ENCODE data around the gene COL18A1.
"Not testable (repeated sequence)": the region's sequence is repeated elsewhere in the genome, so short reads cannot be mapped to it uniquely, and the experiment has no call there.

The COL18A1 gene

DNA sequence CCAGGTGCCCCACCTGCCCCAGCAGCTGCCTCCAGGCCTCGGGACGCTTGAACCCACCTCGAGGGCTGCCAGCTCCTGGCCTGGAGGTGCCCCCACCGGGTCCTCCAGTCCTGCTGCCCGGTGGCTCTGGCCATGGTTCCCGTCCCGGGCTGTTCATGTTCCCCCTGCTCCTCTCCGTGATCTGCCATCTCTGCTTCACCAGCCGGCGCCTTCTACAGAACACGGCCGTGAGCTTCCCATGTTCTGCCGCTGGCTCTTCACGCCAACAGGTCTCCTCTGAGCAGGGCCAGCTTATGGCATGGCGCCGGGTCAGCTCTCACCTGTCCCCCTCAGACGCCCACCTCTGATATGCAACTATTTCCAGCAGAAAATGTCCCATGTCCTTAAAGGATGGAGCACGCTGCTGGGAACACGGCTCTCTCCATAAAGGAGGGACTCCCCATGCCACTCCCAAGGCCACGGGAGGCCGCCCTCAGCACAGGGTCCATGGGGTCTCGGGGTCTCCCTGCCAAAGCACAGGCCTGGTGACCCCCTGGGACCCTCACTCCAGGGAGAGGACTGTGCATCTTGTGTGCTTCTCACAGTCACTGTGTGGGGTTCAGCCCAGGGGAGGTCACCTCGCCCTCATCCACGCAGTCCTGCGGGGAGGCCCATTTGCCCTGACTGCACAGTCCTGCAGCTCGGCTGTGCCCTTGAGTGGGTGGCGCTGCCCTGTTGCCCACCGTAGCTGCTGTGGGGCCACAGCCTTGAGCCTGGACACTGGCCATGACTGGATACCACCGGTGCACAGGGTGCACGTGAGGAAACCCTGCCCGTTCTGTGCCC, 36.7 kb downstream of the COL18A1 start:
- no peak for DNase-seq (ENCODE audit: low read depth)

DNA sequence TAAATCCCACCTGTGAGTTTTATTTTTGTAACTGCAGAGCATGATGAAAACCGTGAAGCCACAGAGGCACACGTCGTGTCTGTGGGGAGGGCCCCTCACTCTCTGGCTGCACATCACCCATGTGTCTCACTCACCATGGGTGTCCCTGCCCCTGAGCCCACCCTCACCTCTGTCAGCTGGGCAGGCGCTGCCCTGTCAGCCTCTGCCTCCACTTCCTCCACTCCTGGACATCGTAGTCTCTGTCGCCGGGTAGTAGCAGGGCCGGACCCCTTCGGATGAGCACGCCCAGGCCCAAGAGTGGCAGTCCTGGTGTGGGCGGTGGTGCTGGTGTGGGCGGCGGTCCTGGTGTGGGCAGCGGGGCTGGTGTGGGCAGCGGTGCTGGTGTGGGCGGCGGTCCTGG, 37.3 kb downstream of the COL18A1 start:
- no peak for DNase-seq (ENCODE audit: low read depth)

DNA sequence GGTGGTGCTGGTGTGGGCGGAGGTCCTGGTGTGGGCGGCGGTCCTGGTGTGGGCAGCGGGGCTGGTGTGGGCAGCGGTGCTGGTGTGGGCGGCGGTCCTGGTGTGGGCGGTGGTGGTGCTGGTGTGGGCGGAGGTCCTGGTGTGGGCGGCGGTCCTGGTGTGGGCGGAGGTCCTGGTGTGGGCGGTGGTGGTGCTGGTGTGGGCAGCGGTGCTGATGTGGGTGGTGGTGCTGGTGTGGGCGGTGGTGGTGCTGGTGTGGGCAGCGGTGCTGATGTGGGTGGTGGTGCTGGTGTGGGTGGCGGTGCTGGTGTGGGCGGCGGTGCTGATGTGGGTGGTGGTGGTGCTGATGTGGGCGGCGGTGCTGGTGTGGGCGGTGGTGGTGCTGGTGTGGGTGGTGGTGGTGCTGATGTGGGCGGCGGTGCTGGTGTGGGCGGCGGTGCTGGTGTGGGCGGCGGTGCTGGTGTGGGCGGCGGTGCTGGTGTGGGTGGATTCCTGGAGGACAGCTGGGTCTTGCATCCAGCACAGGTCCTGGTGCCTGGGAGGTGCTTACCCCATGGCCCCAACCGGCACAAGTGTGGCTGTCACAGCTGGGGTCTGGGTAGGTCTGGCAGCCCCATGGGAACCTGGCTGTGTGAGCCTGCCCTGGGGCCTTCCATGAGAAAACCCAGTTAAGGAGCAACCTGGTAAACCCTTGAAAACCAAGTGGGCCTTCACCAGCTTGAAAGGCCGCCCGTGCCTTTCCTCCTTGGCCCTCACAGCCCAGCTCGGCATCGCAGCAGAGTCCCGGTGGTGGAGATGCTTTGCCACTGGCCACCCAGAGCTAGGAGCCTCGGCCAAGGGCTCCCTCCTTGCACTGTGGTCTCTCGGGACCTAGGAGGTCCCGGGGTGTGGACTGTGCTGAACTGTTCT, 38.0 kb downstream of the COL18A1 start:
- not testable (repeated sequence) for DNase-seq (ENCODE audit: low read depth)

DNA sequence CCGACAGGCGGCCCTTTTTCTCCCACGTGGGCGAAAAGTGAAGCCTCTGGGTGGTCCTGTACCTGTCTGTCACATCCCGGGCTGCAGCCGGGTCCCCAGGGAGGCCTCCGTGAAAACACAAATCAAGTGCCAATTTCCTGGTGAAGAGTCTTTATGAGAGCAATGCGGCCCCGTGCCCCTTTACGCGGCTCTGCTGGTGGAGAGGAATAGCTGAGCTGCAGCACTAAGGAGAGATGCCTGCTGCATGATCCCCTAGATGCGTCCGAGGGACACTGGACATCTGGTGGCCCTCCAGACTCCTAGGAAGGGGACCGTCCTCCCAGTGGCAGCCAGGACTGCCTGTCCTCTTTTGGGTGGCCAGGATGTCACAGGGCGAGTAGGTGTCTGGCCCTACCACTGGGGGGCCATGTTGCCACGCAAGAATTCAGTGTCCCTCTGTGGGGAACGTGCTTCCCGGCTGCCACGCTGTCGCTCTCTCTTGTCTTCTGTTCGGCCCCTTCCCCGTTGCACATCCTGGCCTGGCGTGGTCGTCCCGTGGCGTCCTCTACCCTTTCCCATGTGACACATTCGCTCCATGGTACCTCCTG, 38.7 kb downstream of the COL18A1 start:
- DNase-seq (ENCODE audit: low read depth): no peak

DNA sequence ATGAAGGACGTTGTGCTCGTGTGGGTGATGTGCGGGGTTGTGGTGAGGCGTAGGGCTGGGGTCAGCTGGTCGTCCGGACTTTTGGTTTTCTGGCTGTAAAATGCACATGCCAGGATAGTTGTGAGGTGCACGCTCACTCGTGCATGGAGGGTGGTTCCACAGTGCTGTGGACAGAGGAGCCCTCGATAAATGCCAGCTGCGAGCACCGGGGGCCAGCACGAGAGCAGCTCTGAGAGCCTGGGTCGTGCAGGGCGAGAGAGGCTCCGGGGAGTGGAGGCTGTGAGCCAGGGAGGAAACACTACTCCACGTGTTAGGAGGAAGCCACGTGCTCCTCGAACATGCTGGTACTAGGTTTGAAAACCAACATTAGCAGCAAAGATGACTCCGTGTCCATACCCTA, 39.4 kb downstream of the COL18A1 start:
- DNase-seq (ENCODE audit: low read depth): no peak

DNA sequence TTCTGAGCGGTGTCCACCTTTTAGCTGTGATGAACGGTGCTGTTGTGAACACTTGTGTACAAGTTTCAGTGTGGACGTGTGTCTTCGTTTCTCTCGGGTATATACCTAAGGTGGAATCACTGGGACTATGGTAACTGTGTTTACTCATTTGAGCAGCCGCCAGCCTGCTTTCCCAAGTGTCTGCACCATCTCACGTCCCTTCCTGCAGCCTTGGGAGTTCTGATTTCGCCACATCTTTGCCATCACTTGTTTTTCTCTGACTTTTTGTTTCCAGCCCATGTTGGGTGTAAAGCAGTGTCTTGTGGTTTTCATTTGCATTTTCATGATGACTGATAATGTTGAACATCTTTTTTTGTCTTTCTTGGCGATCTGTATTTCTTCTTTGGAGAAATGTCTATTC, 40.4 kb downstream of the COL18A1 start:
- no peak for DNase-seq (ENCODE audit: low read depth)

DNA sequence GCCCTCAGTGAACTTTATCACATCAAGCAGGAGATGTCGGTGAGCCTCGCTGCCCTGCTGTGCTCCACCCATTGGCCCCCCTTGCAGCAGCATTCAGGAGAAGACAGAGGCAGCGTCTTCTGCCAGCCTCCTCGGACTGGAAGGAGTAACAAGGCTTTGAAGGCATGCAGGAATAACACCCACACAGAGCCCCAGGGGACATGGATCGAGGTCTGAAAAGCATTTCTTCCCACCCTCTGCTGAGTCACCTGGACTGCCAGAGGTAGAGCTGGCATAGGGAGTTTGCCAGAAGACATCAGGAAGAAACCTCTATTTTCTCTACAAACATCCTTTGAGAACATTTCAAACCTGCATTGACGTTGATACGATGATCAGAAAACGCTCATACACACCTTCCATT, 42.9 kb downstream of the COL18A1 start:
- DNase-seq (ENCODE audit: low read depth): no peak

DNA sequence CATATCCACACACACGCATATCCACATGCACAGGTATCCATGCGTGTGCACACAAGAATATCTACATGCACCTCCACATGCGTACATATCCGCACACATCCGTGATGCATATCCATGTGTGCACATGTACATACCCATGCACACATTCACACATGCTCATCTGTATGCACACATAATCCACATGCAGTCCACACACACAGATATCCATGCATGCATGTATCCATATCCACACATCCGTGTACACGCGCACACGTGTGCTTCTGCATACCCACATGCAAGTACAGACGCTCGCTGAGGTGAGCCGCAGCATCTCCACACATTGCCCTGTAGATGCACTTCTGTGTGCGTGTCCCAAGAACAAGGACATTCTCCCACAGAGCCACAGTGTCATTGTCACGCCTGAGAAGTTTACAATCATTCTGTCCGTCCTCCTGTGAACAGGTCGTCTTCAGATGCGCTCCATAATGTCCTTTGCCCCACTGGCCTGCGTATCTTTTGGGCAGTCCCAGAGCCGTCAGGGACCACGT, 43.4 kb downstream of the COL18A1 start:
- DNase-seq (ENCODE audit: low read depth): no peak

DNA sequence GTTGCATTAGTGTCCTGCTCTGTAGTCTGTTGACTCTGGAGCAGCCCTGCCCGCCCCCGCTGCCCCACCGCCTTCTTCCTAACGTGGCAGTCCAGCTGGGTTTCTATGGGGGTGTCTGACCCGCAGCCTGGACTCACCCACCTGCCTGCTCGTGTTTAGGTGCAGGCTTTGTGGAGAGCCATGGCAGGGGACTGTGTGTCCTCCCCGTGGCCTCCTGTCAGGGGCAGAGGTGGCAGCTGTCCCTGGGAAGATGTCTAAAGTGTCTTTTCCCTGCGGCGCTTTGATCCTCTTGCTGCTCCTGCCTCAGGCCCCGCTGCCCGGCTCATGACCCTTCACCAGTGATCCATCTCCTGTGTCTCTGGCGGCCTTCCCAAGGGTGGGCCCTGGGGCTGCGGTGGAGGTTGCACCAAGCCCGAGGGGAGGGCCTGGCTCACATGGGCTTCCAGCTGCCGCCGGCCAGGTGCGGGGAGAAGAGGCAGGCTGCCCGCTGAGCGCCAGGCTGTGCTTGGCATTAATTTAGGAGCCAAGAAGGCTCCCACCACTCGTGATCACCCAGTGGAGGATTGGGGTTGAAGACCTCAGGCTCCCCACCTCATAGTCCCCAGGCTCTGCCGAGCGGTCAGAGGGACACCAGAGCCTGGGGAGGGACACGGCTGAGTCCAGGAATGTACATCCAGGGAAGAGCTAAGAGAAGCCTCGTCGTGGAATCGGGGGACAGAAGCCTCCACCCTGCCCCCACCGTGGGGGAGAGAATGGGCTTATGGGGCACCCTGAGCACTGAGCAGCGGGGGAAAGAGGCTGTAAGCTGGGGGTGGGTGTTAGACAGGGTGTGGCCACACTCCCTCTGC, 44.1 kb downstream of the COL18A1 start:
- DNase-seq (ENCODE audit: low read depth): no peak

DNA sequence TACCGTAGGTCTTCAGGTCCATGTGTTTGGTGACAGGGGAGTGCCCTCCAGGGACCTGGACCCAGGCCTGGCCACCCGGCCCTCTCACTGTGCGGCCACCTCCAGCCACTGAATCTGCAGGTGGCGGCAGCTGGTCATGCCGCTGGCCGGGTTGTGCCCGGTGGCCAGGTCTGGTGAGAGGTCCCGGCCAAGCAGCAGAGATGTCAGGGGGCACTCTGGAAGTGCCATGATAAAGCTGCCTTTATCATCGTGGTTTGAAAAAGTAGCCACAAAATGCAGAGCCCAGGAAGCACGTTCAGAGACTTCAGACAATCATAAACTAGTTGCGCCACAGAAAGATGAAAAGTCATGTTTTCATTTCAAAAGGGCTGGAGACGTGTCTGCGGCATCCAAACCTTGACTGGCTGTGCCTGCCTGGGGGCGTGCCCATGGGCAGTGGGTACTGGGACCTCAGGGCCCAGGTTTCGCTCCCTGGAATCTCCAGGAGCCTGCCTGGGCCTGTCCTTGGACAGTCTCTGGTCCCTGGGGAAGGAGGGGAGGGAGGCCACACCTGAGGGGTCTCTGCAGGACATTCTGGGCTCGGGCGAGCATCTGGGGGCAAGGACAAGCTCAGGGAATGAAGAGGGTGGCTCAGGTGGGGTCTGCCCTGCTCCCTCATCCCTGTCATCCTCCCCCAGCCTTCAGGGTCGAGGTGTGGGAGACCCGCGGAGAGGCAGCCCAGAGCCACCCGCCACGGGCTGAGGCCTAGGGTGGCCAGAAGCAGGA, 44.9 kb downstream of the COL18A1 start:
- DNase-seq (ENCODE audit: low read depth): no peak

DNA sequence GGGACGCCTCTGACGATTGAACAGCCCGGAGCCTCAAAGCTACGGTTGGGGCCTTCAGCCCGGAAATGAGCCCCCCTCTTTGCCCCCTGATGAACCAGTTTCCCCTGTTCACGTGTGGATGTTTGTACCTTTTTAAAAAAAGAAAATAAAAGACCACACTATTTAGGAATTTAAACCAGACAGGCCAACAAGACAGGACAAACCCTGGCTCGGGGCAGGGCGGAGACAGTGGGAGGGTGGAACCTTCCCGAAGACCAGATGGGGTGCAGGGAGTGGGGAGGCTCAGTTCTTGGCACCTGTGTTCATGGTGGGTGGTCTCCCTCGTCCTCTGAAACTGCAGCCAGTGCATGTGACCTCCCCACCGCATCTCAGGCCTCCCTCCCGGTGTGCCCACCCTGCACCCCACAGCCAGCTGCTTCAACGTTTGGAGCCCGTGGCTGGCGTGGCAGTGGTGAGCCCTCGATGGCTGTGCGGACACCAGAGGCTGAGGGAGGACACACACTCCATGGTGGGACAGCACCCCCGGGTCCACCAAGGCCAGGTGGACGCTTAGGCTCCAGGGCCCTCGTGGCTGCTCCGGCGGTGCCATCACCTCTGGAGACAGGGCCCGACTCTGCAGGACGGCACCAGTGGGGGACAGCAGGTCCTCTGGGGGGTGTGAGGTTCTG, 45.6 kb downstream of the COL18A1 start:
- DNase-seq (ENCODE audit: low read depth): no peak

DNA sequence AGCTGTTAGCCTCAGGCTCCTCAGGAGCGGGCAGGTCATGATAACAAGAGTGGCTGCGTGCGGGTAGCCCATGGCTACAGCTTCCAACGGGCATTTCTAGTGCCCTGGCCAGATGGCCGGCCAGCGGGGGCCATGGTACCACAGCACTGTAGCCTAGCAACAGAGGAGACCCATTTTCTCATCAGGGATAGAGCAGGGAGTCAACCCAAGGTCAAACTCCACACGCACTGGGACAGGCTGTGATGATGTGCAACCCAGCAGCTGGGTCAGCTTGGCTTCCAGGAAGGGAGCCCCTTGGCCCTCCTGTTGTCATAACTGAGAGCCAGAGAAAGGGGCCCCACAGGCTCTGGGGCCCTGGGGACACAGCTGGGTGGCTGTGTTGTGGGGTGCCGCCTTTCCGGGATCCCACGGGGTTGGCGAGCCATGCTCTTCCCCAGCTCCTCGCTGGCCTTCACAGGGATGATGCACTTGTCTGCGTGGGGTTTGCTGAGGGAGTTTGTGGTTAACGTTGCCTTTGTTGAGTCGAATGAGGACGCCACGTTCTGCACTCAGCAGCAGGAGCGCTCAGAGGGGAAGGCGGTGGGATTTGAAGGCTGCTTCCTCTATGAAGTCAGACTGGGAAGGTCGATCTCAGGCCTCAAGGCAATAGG, 46.3 kb downstream of the COL18A1 start:
- DNase-seq (ENCODE audit: low read depth): no peak

DNA sequence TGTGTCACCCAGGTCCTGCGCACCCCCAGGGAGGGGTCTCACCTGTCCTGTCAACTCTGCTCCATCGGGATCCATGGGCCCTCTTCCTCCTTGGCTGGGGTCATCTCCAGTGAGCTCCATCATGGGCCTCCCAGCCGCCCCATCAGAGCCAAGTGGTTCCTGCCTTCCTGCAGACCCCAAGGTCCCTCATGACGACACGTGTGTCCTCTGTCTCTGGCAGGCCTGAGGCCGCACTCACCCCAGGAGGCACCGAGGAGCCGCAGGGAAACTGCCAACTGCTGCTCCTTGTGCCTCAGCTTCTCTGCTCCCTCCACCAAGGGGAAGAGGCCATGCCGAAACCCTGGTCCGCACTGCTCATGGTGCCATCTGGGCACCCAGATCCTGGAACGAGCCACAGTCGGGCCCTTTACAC, 46.8 kb downstream of the COL18A1 start:
- no peak for DNase-seq (ENCODE audit: low read depth)

DNA sequence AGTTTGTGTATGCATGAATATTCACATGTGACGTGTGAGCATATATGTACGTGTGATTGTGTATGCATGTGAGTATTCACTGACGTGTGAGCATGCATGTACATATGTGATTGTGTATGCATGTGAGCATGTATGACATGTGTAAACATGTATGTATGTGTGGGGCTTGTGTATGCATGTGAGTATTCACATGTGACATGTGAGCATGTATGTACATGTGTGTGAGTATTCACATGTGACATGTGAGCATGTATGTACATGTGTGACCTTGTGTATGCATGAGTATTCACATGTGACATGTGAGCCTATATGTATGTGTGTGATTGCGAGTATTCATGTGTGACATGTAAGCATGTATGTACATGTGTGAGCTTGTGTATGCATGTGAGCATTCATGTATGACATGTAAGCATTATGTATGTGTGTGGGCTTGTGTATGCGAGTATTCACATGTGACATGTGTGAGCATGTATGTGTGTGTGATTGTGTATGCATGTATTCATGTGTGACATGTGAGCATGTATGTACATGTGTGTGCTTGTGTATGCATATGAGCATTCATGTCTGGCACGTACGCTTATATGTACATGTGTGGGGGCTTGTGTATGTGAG, 47.8 kb downstream of the COL18A1 start:
- no peak for DNase-seq (ENCODE audit: low read depth)

DNA sequence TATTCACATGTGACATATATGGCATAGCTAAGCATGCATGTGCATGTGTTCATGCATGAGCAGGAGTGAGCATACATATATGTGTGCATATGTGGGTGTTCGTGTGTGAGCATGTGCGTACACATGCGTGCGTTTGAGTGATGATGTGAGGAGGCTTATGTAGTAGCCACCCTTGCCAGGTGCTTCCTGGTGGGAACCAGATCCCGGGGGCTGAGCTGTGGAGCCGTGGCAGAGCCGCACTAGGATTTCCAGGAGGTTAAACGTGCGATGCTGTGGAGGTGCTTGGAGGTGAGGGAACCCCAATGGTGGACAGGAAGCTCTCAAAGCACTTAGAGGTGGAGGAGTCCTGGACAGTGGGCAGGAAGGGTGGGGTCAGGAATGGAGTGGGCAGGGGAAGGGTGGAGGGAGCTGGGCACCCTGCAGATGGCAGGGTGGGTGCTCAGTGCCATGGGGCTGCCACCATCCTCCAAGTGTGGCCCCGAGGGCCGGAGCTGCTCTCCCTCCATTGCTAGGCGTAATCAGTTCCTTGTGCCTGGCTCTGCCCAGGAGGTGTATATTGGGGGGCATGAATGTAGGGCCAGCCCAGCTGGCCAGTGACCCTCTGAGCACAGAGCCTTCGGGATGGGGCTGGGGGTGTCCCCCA, 48.5 kb downstream of the COL18A1 start:
- no peak for DNase-seq (ENCODE audit: low read depth)

DNA sequence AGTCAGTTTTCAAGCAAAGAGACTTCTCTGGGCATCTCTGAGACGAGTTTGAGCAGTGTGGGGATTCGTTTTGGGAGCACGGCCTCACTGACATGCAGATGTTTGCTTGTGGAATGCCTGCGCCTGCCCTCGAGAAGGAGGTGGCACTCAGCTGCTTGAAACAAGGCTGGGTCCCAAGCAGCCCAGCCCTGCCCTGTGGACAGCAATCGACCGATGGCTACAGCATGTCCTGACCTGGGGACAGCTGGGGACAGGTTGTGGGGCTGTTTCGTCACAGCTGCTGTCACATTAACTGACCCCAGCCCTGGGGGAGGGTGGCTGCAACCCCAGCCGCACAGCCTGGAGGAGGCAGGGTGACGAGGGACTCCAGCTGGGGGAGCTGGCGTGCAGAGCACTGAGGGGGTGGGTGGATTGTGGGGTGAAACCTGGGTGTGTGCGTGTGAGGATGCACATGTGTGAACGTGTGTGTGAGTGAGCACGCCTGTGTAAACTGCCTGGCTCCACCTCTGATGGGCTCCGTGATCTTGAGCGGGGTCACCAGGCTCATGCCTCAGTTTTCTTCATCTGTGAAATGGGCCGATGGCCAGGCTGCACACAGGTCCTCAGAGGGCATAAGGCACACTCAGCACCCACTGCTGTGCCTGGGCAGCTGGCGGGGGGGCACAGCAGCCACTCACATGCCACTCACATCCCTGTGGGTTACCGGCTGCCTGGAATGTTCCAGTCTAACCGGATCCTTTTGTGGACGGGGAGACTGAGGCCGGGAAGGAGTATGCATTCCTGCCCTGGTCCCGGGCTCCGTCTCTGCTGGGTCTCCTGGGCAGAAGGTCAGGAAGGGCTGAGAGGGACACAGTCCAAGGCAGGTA, 49.3 kb downstream of the COL18A1 start:
- DNase-seq (ENCODE audit: low read depth): no peak

DNA sequence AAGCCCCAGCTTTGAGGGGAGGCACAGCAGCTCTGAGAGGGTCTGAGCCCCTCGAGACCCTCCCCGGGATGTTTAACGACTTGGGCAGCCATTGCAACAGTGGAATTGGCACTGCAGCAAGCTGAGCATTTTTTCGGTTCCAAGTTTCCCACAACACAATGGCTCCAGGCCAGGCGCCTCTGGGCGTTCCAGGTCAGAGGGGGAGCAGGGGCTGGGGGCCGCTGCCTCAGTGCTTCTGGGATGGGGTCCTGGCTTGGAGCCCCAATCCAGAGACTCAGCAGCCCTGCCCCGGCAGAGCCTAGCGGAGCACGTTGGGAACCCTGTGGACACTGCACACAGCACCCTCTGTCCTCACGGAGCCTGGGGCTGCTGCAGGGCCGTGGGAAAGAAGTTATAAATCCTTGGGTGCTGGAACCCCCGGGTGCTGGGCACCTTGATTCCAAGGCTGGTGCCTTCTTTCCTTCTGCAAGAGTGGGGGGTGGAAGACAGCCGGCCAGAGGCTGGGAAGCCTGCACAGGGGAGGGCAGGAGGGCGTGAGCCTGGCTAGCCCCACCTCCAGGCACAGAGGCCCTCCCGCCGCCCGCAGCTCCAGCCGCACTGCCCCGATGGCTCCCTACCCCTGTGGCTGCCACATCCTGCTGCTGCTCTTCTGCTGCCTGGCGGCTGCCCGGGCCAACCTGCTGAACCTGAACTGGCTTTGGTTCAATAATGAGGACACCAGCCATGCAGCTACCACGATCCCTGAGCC, 50.1 kb downstream of the COL18A1 start:
- DNase-seq (ENCODE audit: low read depth): no peak
